Ishikawa (cell line): ENCODE results near the gene CORO1C.

Experiments
- CREB1 ChIP-seq: IDR thresholded peaks from 2 replicates; pipeline ENCODE4 v1.6.1; 2012; ENCODE audit warnings: low read depth
- EP300 ChIP-seq: IDR thresholded peaks from 2 replicates; pipeline ENCODE4 v1.6.1; 2012; ENCODE audit warnings: borderline replicate concordance
- MAX ChIP-seq: IDR thresholded peaks from 2 replicates; pipeline ENCODE4 v1.6.1; 2012
- TEAD4 ChIP-seq: IDR thresholded peaks from 2 replicates; pipeline ENCODE4 v1.6.1; 2012
- YY1 ChIP-seq: IDR thresholded peaks from 2 replicates; pipeline ENCODE4 v1.6.1; 2012; ENCODE audit warnings: low read depth

GRCh38 chr12:108747563-108747962 lies 16.2 kb upstream of the CORO1C start:
- TF ChIP-seq YY1 (no peak), TEAD4 (no peak), EP300 (no peak), MAX (no peak), CREB1 (no peak)
